Activated naive CD8-positive, alpha-beta T cell treated with anti-CD3 and anti-CD28 coated beads, Interleukin-2, amount 50 U/mL, for 16 hours (primary cell): Measurements from ENCODE around the gene BMX.

ENCODE experiments used
- DNase-seq: peaks from one replicate; pipeline ENCODE4 v3.0.0-alpha.2; 2020; ENCODE audit warnings: low read depth, low spot score

Gene BMX

GRCh38 chrX:15507005-15507404, 6.4 kb downstream of the BMX start:
- no peak for DNase-seq

GRCh38 chrX:15509845-15510244, 9.2 kb downstream of the BMX start:
- DNase-seq = no peak

- no peak for DNase-seq
Measured at GRCh38 chrX:15511563-15511962, 11.0 kb downstream of the BMX start.

GRCh38 chrX:15512401-15512965, 11.9 kb downstream of the BMX start:
- DNase-seq = no peak

- DNase-seq = no peak
Measured at GRCh38 chrX:15514279-15514678, 13.7 kb downstream of the BMX start.

- no peak for DNase-seq
Measured at GRCh38 chrX:15515931-15516330, 15.3 kb downstream of the BMX start.

GRCh38 chrX:15522464-15522863, 21.9 kb downstream of the BMX start:
- no peak for DNase-seq

GRCh38 chrX:15523088-15523487, 22.5 kb downstream of the BMX start:
- no peak for DNase-seq

GRCh38 chrX:15524417-15524816, 23.8 kb downstream of the BMX start:
- DNase-seq = no peak

- no peak for DNase-seq
Measured at GRCh38 chrX:15525664-15526416, 25.2 kb downstream of the BMX start.

GRCh38 chrX:15529165-15529564, 28.6 kb downstream of the BMX start:
- no peak for DNase-seq

- DNase-seq = no peak
Measured at GRCh38 chrX:15530318-15530717, 29.7 kb downstream of the BMX start.

GRCh38 chrX:15546745-15547144, 46.1 kb downstream of the BMX start:
- no peak for DNase-seq

- no peak for DNase-seq
Measured at GRCh38 chrX:15547356-15547755, 46.7 kb downstream of the BMX start.

- DNase-seq = no peak
Measured at GRCh38 chrX:15549189-15550012, 48.8 kb downstream of the BMX start.

- no peak for DNase-seq
Measured at GRCh38 chrX:15559227-15559626, 58.6 kb downstream of the BMX start.

GRCh38 chrX:15560924-15561323, 60.3 kb downstream of the BMX start:
- no peak for DNase-seq

GRCh38 chrX:15563056-15563455, 62.4 kb downstream of the BMX start:
- no peak for DNase-seq

GRCh38 chrX:15564981-15565579, 64.5 kb downstream of the BMX start:
- DNase-seq = no peak

GRCh38 chrX:15566244-15566643, 65.6 kb downstream of the BMX start:
- no peak for DNase-seq

- DNase-seq = no peak
Measured at GRCh38 chrX:15567267-15567666, 66.7 kb downstream of the BMX start.

GRCh38 chrX:15567886-15568616, 67.4 kb downstream of the BMX start:
- DNase-seq = no peak
